GM12891 (cell line): ENCODE measurements around the gene PYDC2.

Experiments used
- DNase-seq: peaks from one replicate; pipeline ENCODE4 v3.0.0; 2011; ENCODE audit warnings: low spot score; ENCODE audit not compliant: insufficient read length
- FAIRE-seq: peaks from 2 replicates; lab custom pipeline; 2011; peaks lifted over from hg19 to GRCh38; lab: Jason Lieb, UNC
- PAX5 ChIP-seq: IDR thresholded peaks from 2 replicates; pipeline ENCODE4 v1.6.1; 2011; ENCODE audit warnings: low read length, moderate library complexity, mild to moderate bottlenecking; ENCODE audit not compliant: insufficient read depth, severe bottlenecking
- POLR2A ChIP-seq: IDR thresholded peaks from 2 replicates; pipeline ENCODE4 v1.6.1; 2011; ENCODE audit warnings: low read depth, low read length, control low read depth
- POLR2AphosphoS5 ChIP-seq: IDR thresholded peaks from 2 replicates; pipeline ENCODE4 v1.6.1; 2011; ENCODE audit warnings: low read depth, low read length, control low read depth
- POU2F2 ChIP-seq: IDR thresholded peaks from 2 replicates; pipeline ENCODE4 v1.6.1; 2011; ENCODE audit warnings: low read depth, mild to moderate bottlenecking, control low read depth, low read length, moderate library complexity
- SPI1 ChIP-seq: IDR thresholded peaks from 2 replicates; pipeline ENCODE4 v1.6.1; 2011; ENCODE audit warnings: low read depth, low read length, control low read depth
- TAF1 ChIP-seq: IDR thresholded peaks from 2 replicates; pipeline ENCODE4 v1.6.1; 2011; ENCODE audit warnings: low read depth, low read length, control low read depth

The PYDC2 gene

DNA sequence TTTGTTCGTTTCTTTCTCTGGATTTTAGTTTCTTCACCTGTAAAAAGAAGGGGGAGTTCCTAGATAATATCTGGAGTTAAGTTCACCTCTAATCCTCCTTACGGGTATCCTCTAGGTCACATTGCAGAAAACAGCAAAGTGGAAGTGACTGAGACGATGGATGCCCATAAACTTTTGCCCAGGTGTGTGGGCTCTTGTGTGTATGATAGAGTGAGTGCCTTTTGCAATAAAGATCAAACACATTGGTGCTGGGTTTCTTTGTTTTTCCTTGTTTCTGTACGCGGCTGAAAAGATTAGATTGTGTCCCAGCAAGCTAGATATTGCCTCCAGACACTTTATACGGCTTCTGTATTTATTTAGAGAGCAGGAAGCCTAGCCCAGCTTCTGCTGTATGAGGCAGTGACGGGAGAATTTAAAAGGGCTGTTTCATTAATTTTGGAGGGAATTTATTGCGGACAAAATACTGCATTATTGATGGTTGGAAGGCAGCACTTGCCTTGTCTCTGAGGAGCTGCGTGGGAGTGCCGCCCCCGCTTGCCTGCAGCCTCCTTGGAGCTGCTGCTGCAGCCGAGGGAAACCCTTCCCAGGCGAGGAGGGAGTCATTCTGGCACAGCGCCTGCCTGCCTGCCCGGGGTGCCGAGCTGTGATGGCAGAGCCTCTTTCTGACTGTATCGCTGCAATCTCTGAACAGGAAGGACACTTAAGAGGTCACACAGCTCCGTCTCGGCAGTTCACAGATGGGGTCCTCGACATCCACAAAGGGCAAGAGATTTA lies 38.5 kb downstream of the PYDC2 start:
- DNase-seq (no peak), FAIRE-seq (no peak)
- TF ChIP-seq POU2F2 (no peak), TAF1 (no peak), POLR2A (no peak), SPI1 (no peak), PAX5 (no peak), POLR2AphosphoS5 (no peak)

DNA sequence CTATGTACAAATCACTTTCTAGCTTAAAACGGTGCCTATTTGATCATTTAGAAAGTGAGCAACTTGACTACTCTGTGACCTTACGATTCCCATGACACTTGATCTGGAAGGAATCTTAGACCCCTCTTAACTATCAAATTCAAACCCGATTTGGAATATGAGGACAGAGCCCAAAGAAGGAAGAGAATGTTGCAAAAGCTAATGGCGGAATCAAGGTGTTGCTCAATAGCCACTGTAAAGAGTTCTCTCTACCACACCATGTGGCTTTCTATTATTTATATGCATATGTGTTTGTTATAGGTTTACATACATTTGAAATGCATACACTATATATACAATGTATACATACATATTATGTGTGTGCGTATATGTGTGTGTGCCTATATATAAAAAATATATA lies 39.9 kb downstream of the PYDC2 start:
- FAIRE-seq, result no peak
- no peak for DNase-seq
- TF ChIP-seq POLR2A, result no peak
- no peak for TF ChIP-seq POU2F2
- no peak for TF ChIP-seq TAF1
- no peak for TF ChIP-seq PAX5
- TF ChIP-seq POLR2AphosphoS5, result no peak
- no peak for TF ChIP-seq SPI1

DNA sequence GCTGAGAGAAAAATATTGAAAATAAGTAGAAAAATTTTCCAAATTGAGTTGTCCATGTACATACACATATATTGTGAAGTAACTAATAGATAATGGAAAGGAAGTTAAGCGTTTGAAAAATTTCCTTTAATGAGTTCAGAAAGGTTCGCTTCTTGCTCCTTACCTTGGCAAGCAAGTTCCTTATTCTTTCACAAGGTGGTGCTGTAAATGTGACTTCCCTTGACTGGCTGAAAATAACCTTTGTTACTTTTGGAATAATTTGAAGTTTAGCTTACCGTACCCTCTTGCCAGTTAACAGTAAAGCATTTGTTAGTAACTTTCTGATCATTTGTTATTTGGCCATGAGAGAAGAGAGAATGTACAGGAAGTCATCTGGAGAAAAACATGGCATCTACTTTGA lies 41.6 kb downstream of the PYDC2 start:
- TF ChIP-seq PAX5 (no peak), POLR2A (no peak), POU2F2 (no peak), TAF1 (no peak), SPI1 (no peak), POLR2AphosphoS5 (no peak)
- FAIRE-seq (no peak), DNase-seq (no peak)

- DNase-seq (no peak), FAIRE-seq (no peak)
- TF ChIP-seq POU2F2 (no peak), PAX5 (no peak), SPI1 (no peak), POLR2A (no peak), POLR2AphosphoS5 (no peak), TAF1 (no peak)
These were observed 48.1 kb downstream of the PYDC2 start for GRCh38 chr3:191509078-191509477.
